ENCODE measurements around the gene BCAT1. TPM values are rescaled to one million over a fixed set of nuclear protein-coding genes. Genes with fewer than 3 reads are reported as not detected.

Gene BCAT1
- total RNA-seq, 1 donor from 2014 or later, result 35.3 TPM

- no peak for DNase-seq (ENCODE audit: low read depth)
- FAIRE-seq, result no peak
- Histone ChIP-seq H3K4me3 (ENCODE audit: low read depth, low read length) (no peak overlapping the region), H3K27me3 (ENCODE audit: control insufficient read depth, insufficient read depth, low read length) (no peaks in the 10 kb centered on the region), H3K36me3 (ENCODE audit: control insufficient read depth, insufficient read depth, low read length) (no peaks in the 10 kb centered on the region)
- no peak for TF ChIP-seq CTCF (IDR thresholded peaks at IDR 0.05; ENCODE audit: insufficient read depth, low read length, severe bottlenecking)
These were observed 6.5 kb upstream of the BCAT1 start for GRCh38 chr12:24955389-24955788.

- no peaks in the 10 kb centered on the region for H3K36me3 ChIP-seq (ENCODE audit: control insufficient read depth, insufficient read depth, low read length)
- no peak for FAIRE-seq
- no peak overlapping the region for H3K4me3 ChIP-seq (ENCODE audit: low read depth, low read length)
- no peak for TF ChIP-seq CTCF (IDR thresholded peaks at IDR 0.05; ENCODE audit: insufficient read depth, low read length, severe bottlenecking)
- no peaks in the 10 kb centered on the region for H3K27me3 ChIP-seq (ENCODE audit: control insufficient read depth, insufficient read depth, low read length)
- DNase-seq (ENCODE audit: low read depth), result no peak
These were observed 5.4 kb upstream of the BCAT1 start for GRCh38 chr12:24954261-24954660.

DNA sequence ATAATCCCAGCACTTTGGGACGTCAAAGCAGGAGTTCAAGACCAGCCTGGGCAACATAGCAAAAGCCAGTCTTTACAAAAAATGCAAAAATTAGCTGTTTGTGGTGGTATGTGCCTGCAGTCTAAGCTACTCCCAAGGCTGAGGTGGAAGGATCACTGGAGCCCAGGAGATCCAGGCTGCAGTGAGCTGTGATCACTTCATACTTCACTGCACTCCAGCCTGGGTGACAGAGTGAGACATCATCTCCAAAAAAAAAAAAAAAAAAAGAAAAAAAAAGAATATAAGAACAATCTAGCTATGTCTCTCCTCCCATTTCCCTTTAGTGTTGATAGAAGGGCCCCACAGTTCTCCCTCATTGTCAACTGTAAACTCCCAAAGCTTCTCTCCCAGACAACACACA, 3.5 kb upstream of the BCAT1 start:
- FAIRE-seq, result no peak
- H3K4me3 ChIP-seq (ENCODE audit: low read depth, low read length), result no peak overlapping the region
- no peak for DNase-seq (ENCODE audit: low read depth)
- no peak for TF ChIP-seq CTCF (IDR thresholded peaks at IDR 0.05; ENCODE audit: insufficient read depth, low read length, severe bottlenecking)
- H3K36me3 ChIP-seq (ENCODE audit: control insufficient read depth, insufficient read depth, low read length), result no peaks in the 10 kb centered on the region
- no peaks in the 10 kb centered on the region for H3K27me3 ChIP-seq (ENCODE audit: control insufficient read depth, insufficient read depth, low read length)

GRCh38 chr12:24950231-24950834, 1.4 kb upstream of the BCAT1 start:
- no peak for TF ChIP-seq CTCF (IDR thresholded peaks at IDR 0.05; ENCODE audit: insufficient read depth, low read length, severe bottlenecking)
- H3K36me3 ChIP-seq (ENCODE audit: control insufficient read depth, insufficient read depth, low read length), result no peaks in the 10 kb centered on the region
- DNase-seq (ENCODE audit: low read depth) (no peak), FAIRE-seq (no peak)
- H3K4me3 ChIP-seq (ENCODE audit: low read depth, low read length), result no peak overlapping the region
- H3K27me3 ChIP-seq (ENCODE audit: control insufficient read depth, insufficient read depth, low read length), result no peaks in the 10 kb centered on the region

DNA sequence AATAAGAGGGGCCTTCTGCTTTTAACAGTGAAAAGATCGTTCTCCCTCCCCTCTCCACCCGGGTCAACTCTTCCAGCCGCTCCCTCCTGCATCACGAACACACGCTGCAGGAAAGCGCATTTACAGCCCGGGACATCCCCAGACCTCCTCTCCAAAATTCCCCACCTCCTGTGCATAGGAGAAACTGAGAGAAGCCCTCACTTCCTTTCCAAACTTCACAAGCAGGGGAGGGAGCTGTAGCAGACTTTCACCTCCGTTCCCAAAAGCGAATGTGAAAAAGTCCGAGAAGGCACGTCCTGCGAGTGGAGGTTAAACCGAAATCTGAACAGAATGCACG, 513 bp downstream of the BCAT1 start:
- DNase-seq (ENCODE audit: low read depth) (peak; percentile 23), FAIRE-seq (no peak)
- no peak for TF ChIP-seq CTCF (IDR thresholded peaks at IDR 0.05; ENCODE audit: insufficient read depth, low read length, severe bottlenecking)
- H3K27me3 ChIP-seq (ENCODE audit: control insufficient read depth, insufficient read depth, low read length), result no peaks in the 10 kb centered on the region
- H3K4me3 ChIP-seq (ENCODE audit: low read depth, low read length), result peak overlapping the region; percentile 70
- no peaks in the 10 kb centered on the region for H3K36me3 ChIP-seq (ENCODE audit: control insufficient read depth, insufficient read depth, low read length)

Measured in bronchial epithelial cell (primary cell).